HL-60 (cell line): ENCODE data around the gene C20orf144.

Experiments
- CTCF ChIP-seq: IDR thresholded peaks from one replicate; pipeline ENCODE4 v1.5.1; 2011; ENCODE audit warnings: low read length, control low read depth, inconsistent platforms; ENCODE audit not compliant: insufficient read depth
- GABPA ChIP-seq: IDR thresholded peaks from 2 replicates; pipeline ENCODE4 v1.6.1; 2012; ENCODE audit warnings: low read depth
- POLR2AphosphoS5 ChIP-seq: IDR thresholded peaks from 2 replicates; pipeline ENCODE4 v1.6.1; 2012; ENCODE audit warnings: low read depth
- REST ChIP-seq: IDR thresholded peaks from 2 replicates; pipeline ENCODE4 v1.6.1; 2012; ENCODE audit warnings: low read depth; ENCODE audit not compliant: insufficient replicate concordance
- SPI1 ChIP-seq: IDR thresholded peaks from 2 replicates; pipeline ENCODE4 v1.6.1; 2012; ENCODE audit warnings: low read depth, mild to moderate bottlenecking, borderline replicate concordance

GRCh38 chr20:33703498-33704137 is 41.5 kb downstream of the C20orf144 start:
- TF ChIP-seq CTCF, result no peak
- no peak for TF ChIP-seq GABPA
- TF ChIP-seq POLR2AphosphoS5, result no peak
- no peak for TF ChIP-seq SPI1
- no peak for TF ChIP-seq REST
